ENCODE measurements around the gene TRAFD1. TPM values are rescaled to one million over a fixed set of nuclear protein-coding genes. Genes with fewer than 3 reads are reported as not detected.

The TRAFD1 gene
- total and polyA plus RNA-seq, 2 of the 13 experiments (the other 11 are each of a cell fraction or from before 2014, with no cell fraction given) = 9.5 to 20.9 TPM

GRCh38 chr12:112125250-112125999 lies at the start of gene TRAFD1 (continued):
- TF ChIP-seq ZBTB37 (CRISPR knock-in tag; IDR thresholded peaks at IDR 0.05) (no peak), THAP7 (CRISPR knock-in tag; IDR thresholded peaks at IDR 0.05) (no peak), ZNF513 (CRISPR knock-in tag; conservative IDR thresholded peaks at IDR 0.05) (no peak), SP1 (IDR thresholded peaks at IDR 0.05) (no peak; the same call in 1 of the 2 replicates), SP1 (CRISPR knock-in tag; IDR thresholded peaks at IDR 0.05) (peak; percentile 96), ZSCAN30 (CRISPR knock-in tag; IDR thresholded peaks at IDR 0.05) (peak; percentile 81; the same call in 1 of the 2 replicates), CSRNP1 (CRISPR knock-in tag; IDR thresholded peaks at IDR 0.05) (no peak), SYNCRIP (IDR thresholded peaks at IDR 0.05; ENCODE audit: insufficient read depth, low read depth, low read length) (no peak), TIGD3 (CRISPR knock-in tag; IDR thresholded peaks at IDR 0.05; ENCODE audit: borderline replicate concordance) (no peak), IRF9 (CRISPR knock-in tag; IDR thresholded peaks at IDR 0.05; ENCODE audit: borderline replicate concordance) (peak; percentile 84; the same call in 1 of the 2 replicates), ZNF670 (CRISPR knock-in tag; IDR thresholded peaks at IDR 0.05; ENCODE audit: borderline replicate concordance) (no peak; the same call in 1 of the 2 replicates), ZNF768 (CRISPR knock-in tag; IDR thresholded peaks at IDR 0.05) (peak; percentile 56; the same call in 1 of the 2 replicates), ZNF678 (CRISPR knock-in tag; IDR thresholded peaks at IDR 0.05) (peak; percentile 68; the same call in 1 of the 2 replicates)
